GM19397 (cell line): ENCODE measurements around the gene SPRN.
"Not testable (repeated sequence)": the region's sequence is repeated elsewhere in the genome, so short reads cannot be mapped to it uniquely, and the experiment has no call there.

Experiments
- ATAC-seq: cut with Tn5 transposase; IDR thresholded peaks from one replicate; pipeline ENCODE4 v1.9.1; 2021; ENCODE audit warnings: mild to moderate bottlenecking, moderate library complexity; ENCODE audit not compliant: unreplicated experiment

The SPRN gene

DNA sequence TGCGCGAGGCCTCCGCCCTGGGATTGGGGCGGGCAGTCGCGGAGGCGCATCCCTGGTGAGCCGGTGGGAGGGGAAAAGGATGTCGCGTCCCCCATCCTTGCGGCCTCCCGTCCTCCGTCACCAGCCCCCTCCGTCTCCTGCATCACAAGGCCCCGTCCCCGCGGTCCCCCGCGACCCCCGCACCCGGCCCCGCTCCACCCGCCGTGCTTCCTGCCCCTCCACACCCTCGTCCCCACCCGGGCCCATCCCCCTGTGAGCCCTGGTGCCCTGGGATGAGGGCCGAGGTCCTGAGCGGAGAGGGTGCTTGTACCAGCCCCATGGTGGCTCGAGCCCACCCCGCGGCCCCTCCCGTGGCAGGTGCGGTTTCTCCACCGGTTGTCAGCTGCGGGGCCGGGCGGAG, at the start of gene SPRN:
Gene SPRN, minus strand, starts transcription at position 25 of the 400 bp plus-strand sequence. CDS start 944 bp downstream, outside the sequence.
- not testable (repeated sequence) for ATAC-seq

- no peak for ATAC-seq
These were observed 49.6 kb upstream of the SPRN start for GRCh38 chr10:133474027-133474426.

GRCh38 chr10:133473270-133473669, 48.8 kb upstream of the SPRN start:
- no peak for ATAC-seq

GRCh38 chr10:133471300-133472109, 47.1 kb upstream of the SPRN start:
- ATAC-seq = no peak

DNA sequence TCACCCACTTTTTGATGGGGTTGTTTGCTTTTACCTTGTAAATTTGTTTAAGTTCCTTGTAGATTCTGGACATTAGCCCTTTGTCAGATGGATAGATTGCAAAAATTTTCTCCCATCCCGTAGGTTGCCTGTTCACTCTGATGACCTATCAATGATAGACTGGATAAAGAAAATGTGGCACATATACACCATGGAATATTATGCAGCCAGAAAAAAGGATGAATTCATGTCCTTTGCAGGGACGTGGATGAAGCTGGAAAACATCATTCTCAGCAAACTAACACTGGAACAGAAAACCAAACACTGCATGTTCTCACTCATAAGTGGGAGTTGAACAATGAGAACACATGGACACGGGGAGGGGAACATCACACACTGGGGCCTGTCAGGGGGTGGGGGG, 44.8 kb upstream of the SPRN start:
- ATAC-seq = not testable (repeated sequence)

DNA sequence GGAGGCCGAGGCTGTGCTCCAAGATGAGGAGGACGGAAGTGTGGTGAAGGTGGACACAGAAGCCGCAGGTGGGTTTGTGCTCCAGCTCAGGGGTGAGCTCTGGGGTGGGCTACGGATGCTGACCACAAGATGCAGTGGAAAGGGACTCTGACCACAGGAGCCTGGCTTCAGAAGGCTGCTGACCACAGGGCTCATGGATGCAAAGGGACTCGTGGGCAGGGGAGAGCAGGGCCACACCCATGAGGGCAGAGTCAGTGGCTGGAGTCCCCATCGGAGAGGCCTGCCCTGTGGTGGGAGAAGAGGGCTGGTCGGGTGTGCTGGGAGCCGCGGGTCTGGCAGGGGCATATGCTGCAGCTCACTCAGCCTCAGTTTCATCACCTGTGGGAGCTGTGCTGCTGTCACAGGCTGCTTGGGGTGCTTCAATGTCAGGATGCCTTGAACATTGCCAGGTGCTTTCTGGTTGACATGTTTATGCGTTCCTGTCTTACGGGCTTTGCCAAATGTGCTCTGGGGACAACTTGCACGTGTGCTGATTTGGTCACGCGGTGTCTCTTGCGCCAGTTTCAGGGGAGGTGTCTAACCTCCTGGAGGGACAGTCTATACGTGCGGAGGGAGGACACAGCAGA, 43.0 kb upstream of the SPRN start:
- ATAC-seq = no peak

DNA sequence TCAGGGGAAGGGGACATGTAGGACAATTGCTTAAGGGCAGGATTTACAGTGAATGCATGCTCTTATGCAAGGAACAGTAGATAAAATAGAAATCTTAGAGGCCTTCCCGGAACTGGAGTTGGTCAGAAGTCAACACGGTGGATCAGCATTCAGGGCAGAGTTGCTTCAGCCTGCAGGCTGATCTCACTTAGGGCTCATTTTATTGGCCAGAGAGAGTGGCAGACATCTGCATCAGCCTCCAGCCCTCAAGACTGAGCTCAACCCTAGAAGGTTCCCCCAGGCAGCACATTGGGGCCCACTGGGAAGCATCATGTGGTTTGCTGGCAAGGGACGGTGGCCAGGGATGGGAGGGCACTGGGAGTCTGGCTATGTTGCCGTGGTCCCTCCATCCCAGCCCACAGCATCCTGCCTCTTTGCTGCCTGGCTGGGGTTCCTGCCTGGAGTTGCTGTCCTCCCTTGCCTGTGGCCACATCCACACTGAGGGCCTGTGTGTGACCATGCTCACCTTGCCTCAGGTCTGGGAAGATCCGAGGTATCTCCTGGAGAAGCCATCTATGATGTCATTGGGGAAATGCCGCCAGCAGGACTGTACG, 42.4 kb upstream of the SPRN start:
- ATAC-seq = no peak

GRCh38 chr10:133465950-133466474, 41.6 kb upstream of the SPRN start:
- ATAC-seq = no peak

GRCh38 chr10:133465191-133465949, 40.9 kb upstream of the SPRN start:
- no peak for ATAC-seq

GRCh38 chr10:133464582-133465031, 40.2 kb upstream of the SPRN start:
- ATAC-seq = no peak

DNA sequence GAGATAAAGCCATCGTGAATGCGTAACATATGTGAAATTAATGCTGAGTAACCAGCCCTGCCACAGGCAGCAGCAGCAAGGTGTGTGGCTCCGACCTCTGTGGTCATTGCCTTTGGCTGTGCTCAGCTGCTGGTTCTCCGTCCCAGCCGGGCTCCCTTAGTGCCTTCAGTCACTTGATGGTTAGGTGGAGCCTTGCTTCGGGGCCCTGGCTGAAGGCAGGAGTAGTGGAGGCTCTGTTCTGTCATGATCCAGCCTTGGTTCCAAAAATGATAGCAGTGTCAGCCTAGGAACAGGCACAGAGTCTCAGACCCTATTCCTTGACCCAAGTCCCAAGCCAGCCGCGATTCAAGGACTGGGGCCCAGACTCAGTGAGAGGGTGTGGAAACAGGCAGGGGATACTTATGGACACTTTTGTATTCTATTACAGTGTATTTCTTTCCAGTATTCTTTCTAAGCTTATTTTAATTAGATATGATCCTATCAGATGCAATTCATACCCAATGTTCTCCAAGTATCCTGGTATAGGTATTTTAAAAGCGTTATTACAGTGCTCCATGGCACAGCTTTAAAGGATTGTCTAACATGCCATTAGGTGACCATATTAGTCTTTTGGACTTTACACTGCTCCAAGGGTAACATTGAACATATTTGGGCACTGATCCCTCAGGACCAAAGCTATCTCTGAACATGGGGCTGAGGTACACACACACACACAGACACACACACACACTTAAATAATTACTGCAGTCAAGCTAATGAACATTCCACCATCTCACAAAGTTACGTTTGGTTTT, 38.3 kb upstream of the SPRN start:
- no peak for ATAC-seq

DNA sequence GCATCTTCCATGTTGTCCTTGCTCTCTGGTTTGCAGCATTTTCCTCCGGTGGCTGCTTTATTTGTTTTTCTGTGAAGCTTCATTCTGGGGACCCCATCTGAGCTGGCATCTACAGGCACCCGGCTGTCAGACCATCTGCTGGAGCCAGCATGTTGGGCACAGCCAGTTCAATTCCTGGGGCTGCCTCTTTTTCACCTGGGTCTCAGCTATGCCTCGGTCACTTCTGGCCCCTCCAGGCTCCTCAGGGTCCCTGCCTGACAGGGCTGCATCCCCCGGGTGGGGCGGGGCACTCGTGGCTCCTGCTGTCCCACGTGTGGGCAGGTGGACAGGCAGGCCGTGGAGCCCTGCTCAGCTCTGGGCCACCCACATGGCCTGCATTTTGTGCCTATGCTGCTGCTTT, 37.4 kb upstream of the SPRN start:
- ATAC-seq = no peak

GRCh38 chr10:133461027-133461426, 36.6 kb upstream of the SPRN start:
- ATAC-seq = no peak

GRCh38 chr10:133460208-133460769, 35.9 kb upstream of the SPRN start:
- no peak for ATAC-seq

DNA sequence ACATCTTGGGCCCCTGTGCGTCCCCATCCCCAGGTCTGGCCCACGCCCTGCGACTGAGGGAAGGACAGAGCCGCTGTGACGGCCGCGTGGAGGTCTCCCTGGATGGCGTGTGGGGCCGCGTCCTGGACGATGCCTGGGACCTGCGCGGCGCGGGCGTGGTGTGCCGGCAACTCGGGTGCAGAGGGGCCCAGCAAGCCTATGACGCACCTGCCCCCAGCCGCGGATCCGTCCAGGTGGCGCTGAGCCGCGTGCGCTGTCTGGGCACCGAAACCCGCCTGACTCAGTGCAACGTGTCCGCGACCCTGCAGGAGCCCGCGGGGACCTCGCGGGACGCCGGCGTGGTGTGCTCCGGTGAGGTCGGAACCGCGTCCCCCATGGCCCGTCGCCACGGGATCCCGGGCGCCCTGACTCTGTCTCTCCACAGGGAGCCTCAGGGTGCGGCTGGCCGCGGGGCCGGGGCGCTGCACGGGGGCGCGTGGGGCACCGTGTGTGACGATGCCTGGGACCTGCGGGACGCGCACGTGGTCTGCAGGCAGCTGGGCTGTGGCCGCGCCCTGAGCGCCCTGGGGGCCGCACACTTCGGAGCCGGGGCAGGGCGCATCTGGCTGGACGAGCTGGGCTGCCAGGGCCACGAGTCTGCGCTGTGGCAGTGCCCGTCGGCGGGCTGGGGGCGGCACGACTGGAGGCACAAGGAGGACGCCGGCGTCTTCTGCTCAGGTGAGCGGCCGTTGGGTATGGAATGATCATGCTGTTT, 35.2 kb upstream of the SPRN start:
- no peak for ATAC-seq

DNA sequence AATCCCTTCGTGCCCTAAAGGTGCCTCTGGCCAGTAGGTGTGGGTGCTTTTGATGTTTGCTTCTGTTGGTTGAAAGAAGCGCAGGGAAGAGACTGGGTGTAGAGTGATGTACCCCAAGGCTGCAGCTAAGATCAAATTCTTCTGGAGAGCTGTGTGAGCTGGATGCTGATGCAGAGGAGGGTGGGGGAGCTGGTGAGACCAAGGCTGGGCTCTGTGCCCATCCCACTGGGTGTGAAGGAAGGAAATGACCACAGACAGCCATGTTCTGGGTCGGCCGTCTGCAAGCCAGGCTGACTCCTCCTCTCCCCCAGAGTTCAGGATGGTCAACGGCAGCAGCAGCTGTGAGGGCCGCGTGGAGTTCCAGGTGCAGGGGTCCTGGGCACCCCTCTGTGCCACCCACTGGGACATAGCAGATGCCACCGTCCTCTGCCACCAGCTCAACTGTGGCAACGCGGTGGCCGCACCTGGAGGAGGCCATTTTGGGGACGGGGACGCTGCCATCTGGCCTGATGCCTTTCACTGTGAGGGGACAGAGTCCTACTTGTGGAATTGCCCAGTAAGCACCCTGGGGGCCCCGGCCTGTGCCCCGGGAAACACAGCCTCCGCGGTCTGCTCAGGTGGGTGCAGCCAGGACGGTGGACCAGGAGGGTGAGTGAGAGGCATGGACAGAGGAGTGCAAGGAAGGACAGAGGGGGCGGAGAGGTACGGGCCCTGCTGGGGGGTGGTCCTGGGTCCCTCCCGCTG, 34.5 kb upstream of the SPRN start:
- no peak for ATAC-seq

GRCh38 chr10:133458021-133458709, 33.7 kb upstream of the SPRN start:
- no peak for ATAC-seq
